GM19025 (cell line): ENCODE results near the gene AADACL3.
"Not testable (repeated sequence)": the region's sequence is repeated elsewhere in the genome, so short reads cannot be mapped to it uniquely, and the experiment has no call there.

ENCODE experiments used
- ATAC-seq: cut with Tn5 transposase; IDR thresholded peaks from one replicate; pipeline ENCODE4 v1.9.1; 2021; ENCODE audit warnings: mild to moderate bottlenecking, low read depth, moderate library complexity; ENCODE audit not compliant: unreplicated experiment

Gene AADACL3

DNA sequence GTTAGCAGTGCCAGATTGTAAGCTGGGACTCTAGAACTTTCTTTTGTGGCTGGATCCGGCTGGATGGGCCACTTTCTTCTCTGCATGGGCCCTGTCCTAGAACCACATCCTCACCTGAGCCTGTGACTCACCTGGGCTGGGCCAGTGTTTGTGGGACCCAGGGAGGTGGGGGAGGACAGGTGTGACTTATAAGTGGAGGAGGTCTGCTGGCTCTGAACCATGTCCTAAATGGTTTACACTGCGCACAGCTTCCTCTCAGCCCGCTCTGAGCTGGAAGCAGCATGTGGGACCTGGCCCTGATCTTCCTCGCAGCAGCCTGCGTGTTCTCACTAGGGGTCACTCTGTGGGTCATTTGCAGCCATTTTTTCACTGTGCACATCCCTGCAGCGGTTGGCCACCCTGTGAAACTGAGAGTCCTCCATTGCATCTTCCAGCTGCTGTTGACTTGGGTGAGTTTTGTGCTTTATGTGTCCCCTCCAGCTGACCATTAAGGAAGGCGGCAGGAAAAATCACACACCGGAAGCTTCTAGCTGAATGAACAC is at the start of gene AADACL3:
AADACL3 (plus strand) TSS at position 215 of the 542 bp plus-strand sequence; CDS start at position 282, 67 bp downstream.
- no peak for ATAC-seq

DNA sequence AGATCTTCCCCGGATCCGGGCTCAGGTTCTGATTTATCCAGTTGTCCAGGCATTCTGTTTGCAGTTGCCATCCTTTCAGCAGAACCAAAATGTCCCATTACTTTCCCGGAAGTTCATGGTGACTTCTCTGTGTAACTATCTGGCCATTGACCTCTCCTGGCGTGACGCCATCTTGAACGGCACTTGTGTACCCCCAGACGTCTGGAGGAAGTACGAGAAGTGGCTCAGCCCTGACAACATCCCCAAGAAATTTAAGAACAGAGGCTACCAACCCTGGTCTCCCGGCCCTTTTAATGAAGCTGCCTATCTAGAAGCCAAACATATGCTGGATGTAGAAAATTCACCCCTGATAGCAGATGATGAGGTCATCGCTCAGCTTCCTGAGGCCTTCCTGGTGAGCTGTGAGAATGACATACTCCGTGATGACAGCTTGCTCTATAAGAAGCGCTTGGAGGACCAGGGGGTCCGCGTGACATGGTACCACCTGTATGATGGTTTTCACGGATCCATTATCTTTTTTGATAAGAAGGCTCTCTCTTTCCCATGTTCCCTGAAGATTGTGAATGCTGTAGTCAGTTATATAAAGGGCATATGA is 49.7 kb upstream of the AADACL3 start:
- ATAC-seq = no peak

DNA sequence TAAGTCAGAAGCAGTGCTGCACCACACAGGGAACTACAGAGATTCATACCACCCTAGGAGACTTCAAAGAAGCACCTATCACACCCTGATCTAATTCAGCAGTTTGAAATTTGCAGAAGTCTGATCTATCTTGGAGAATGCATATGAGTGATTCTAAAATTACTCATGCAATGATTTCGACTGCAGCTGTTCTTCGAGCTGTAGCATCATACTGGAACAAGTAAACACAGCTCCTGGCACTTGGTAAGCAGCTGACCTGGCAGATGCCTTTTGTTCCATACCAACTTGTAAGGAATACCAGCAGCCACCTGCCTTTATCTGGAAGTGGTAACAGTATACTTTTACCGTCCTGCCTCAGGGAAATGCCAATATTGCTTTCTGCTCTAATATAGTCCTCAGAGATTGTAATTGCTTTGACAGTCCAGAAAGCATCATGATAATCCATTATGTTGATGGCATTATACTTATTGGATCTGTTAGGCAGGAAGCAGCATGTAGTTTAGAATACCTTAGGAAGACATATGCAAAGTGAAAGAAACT is 46.3 kb upstream of the AADACL3 start:
- ATAC-seq = no peak

GRCh38 chr1:12674358-12674757 is 41.6 kb upstream of the AADACL3 start:
- ATAC-seq = no peak

- ATAC-seq = not testable (repeated sequence)
These were observed 39.8 kb upstream of the AADACL3 start for GRCh38 chr1:12676122-12676521.

- ATAC-seq = no peak
These were observed 38.3 kb upstream of the AADACL3 start for GRCh38 chr1:12677565-12677964.

- no peak for ATAC-seq
These were observed 37.6 kb upstream of the AADACL3 start for GRCh38 chr1:12678350-12678749.

DNA sequence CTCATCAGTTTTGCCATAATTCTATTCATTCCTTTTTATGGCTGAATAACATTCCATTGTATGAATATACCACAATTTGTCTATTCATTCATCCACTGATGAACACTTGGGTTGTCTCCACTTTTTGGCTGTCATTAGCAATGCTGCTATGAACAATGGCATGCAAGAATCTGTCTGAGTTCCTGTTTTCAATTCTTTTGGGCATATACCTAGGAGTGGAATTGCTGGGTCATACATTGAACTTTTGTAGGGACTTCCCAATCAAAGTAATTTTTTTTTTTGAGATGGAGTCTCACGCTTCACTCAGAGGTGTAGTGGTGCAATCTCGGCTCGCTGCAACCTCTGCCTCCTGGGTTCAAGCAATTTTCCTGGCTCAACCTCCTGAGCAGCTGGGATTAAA is 37.1 kb upstream of the AADACL3 start:
- ATAC-seq = no peak

DNA sequence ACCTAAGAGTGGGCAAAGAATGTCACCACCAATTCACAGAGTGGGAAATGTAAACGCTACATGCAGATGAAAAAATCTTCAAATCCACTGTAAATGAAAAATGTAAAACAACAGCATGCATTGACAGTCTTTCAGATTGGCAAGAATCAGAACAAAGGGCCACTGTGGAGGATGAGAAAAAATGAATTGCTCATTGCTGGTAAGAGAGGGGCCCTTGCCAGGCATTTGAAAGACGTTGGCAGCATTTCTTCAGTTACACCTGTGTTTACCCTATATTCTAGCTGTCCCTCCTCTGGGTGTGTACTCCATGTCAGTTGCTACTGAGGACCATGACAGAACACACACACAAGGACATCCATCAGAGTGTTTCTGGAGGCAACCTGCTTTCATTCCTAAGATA is 25.8 kb upstream of the AADACL3 start:
- no peak for ATAC-seq

DNA sequence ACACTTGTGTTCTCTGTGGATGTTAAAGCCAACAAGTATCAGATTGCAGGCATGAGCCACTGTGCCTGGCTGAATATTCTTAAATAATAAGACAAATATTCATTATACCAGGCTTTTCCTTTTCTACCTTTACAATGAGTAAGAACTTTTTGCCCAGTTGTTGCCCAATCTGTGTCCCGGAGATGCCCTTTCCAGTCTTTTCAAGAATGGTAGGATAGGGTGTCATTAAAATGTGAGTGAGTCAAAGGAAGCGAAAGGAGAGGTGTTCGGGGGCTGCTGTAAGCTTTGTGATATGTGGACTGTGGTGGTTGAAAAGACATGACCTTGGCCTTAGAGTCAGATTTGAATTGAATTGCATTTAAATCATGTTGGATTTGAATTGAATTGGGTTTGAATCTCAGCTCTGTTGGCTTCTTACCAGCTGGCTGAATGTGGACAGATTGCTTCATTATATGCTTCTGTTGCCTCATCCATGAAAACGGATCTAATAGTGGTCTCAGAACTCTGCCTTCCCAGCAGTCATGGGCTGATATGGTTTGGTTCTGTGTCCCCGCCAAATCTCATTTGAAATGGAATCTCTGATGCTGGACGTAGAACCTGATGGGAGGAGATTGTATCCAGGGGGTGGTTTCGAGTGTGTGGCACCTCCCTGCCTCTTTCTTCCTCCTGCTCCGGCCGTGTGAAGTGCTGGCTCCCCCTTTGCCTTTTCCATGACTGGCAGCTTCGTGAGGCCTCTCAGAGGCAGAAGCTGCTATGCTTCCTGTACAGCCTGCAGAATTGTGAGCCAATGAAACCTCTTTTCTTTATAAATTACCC is 22.7 kb upstream of the AADACL3 start:
- no peak for ATAC-seq

DNA sequence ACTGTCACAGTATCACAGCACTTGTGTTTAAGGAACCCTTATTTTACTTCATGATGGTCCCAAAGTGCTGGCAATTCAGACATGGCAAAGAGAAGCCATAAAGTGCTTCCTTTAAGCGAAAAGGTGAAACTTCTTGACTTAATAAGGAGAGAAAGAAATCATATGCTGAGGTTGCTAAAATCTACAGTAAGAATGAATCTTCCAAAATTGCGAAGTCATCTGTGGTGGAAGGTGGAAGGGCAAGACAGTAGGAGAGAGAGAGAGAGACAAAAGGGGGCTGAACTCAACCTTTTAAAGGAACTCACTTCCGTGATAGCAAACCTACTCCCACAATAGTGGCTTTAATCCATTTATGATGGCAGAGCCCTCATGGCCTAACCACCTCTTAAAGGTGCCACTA is 19.3 kb upstream of the AADACL3 start:
- ATAC-seq = no peak

GRCh38 chr1:12697397-12697796 is 18.5 kb upstream of the AADACL3 start:
- ATAC-seq = no peak

GRCh38 chr1:12703821-12704451 is 12.0 kb upstream of the AADACL3 start:
- no peak for ATAC-seq

- no peak for ATAC-seq
These were observed 9.8 kb upstream of the AADACL3 start for GRCh38 chr1:12706061-12706460.

DNA sequence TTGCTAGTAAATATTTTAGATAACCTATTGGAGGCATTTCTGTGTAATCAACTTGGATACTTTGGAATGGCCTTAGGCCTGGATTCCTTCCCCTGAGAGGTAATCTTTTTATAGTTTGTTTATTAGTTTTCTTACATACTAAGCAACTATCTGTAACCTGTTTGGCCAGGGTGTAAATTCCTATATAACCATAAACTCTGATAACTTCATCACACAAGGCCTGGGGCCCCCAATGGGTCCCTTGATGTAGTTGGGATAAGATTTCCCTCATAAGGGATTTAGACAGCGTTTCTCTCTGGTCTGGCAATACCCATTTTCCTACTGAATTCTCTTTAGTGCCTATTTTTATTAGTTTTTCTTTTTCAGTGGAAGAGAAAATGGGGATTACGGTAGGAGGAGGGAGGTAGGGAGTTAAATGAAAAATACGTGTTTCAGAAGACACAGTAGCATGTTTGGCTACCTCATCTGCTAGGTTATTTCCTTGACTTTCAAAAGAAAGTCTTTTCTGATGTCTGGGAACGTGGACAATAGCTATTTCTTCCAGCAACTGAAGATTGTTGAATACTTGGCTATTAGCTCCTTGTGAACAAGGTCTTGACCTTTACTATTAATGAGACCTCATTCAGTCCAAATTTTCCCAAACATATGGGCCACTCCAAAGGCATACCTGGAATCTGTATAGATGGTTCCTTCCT is 7.4 kb upstream of the AADACL3 start:
- no peak for ATAC-seq

GRCh38 chr1:12709091-12709491 is 6.8 kb upstream of the AADACL3 start:
- no peak for ATAC-seq

DNA sequence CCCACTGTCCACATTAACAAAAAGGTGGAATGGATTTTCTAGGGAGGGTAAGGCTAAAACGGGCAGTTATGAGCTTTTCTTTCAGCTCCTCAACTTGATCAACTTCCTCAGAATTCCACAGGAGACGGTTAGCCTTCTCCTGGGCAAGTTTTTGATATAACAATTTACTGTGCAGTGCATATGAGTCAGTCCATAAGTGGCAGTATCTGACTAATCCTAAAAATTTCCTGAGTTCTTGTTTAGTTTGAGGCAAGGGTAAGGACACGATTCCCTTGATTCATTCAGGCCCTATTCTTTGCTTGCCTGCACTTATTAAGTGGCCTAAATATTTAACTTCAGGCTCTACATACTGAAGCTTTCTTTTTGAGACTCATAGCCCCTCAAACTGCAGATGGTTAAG is 6.2 kb upstream of the AADACL3 start:
- ATAC-seq = no peak

DNA sequence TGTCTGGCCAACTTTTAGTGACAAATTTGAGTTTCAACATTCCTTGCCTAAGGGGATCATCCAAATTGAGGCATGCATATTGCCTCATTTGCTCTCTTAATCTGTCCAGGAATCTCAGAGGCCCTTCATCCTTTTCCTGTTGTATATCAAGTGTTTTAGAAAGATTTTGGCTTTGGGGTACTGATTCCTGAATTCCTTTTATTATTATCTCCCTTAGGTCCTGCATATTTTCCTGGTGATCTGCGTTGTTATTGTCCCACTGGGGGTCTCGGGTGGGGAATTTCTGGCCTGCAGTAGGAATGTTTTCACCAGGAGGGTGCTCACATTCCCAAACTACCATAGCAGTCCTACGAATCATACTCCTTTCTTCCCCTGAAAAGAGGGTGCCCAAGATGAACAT is 4.4 kb upstream of the AADACL3 start:
- ATAC-seq = no peak

GRCh38 chr1:12712076-12712475 is 3.8 kb upstream of the AADACL3 start:
- ATAC-seq = no peak

DNA sequence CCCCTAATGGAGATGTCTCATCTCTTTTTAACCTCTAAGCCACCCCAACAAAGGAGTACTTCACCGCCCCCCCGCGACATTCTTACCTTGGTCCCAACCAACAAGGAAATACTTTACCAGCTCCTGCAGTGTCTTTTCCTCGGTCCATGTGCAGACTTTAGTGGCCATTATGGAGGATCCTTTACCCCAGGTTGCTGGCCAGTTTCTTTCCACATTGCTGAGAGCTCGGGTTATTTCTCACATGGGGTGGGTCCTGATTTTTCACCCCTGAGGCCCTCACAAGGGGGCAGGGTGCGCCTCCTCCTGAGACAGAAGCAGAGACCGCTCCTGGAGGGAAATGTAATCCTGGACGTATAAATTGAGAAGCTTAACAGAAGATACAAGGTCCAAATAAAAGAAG is 3.0 kb upstream of the AADACL3 start:
- no peak for ATAC-seq

- ATAC-seq = not testable (repeated sequence)
These were observed 2.3 kb upstream of the AADACL3 start for GRCh38 chr1:12713651-12714050.
